Tibial artery (tissue), 4 donors: ENCODE measurements around the gene CLEC17A.
"Not testable (repeated sequence)": the region's sequence is repeated elsewhere in the genome, so short reads cannot be mapped to it uniquely, and the experiment has no call there.

ENCODE experiments used
- DNase-seq, 2 donors: peaks; one replicate each; pipeline ENCODE4 v3.0.0-alpha.2; 2019
- H3K27ac ChIP-seq, 2 donors: fragments of 200-600 bp; sonication (generic) in 1 of 2; 1 replicate in 1 of 2; 2 replicates in 1 of 2; pipeline ENCODE4 v1.5.1; 2018 to 2019; ENCODE audit warnings: mild to moderate bottlenecking in 1 of 2
- H3K27me3 ChIP-seq, 2 donors: fragments of 200-600 bp; sonication (generic) in 1 of 2; one replicate each; pipeline versions ENCODE4 v1.5.1 to v1.6.0; 2016 to 2019
- H3K36me3 ChIP-seq, 3 donors: fragments of 200-600 bp; sonication (generic) in 2 of 3; one replicate each; pipeline ENCODE4 v1.5.1; 2016 to 2019; ENCODE audit warnings: mild to moderate bottlenecking in 2 of 3
- H3K4me1 ChIP-seq, 4 donors: fragments of 200-600 bp; sonication (generic) in 2 of 4; 1 replicate in 3 of 4; 2 replicates in 1 of 4; pipeline ENCODE4 v1.5.1; 2016 to 2019
- H3K4me3 ChIP-seq, 2 donors: fragments of 200-600 bp; sonication (generic) in 1 of 2; 1 replicate in 1 of 2; 2 replicates in 1 of 2; pipeline ENCODE4 v1.5.1; 2018 to 2019; ENCODE audit warnings: mild to moderate bottlenecking in 2 of 2
- H3K9me3 ChIP-seq, 3 donors: fragments of 200-600 bp; sonication (generic) in 1 of 3; one replicate each; pipeline ENCODE4 v1.5.1; 2016 to 2019
- CTCF ChIP-seq, 2 experiments: fragments of 200-600 bp in 1 of 2; fragments of 450-650 bp in 1 of 2; IDR thresholded peaks; one replicate each; pipeline ENCODE4 v1.5.1; 2017 to 2019; ENCODE audit warnings: antibody characterized with exemption in 2 of 2, mild to moderate bottlenecking in 1 of 2, moderate library complexity in 1 of 2
- intact Hi-C: fragments of 100-400 bp; cut with DNase I; formaldehyde crosslinking; loops from one replicate; pipeline ENCODE4 v1.15.0; 2023; ENCODE audit warnings: low total_unique reads

CLEC17A gene

GRCh38 chr19:14575428-14575980 is 7.4 kb upstream of the CLEC17A start:
- H3K36me3 ChIP-seq = no peaks in the 10 kb centered on the region
- TF ChIP-seq CTCF (IDR thresholded peaks at IDR 0.05) = no peak
- H3K27me3 ChIP-seq = no peaks in the 10 kb centered on the region
- peaks cover 0 to 17% (median 13%) of the 10 kb centered on the region in 4 donors for H3K4me1 ChIP-seq
- H3K27ac ChIP-seq = no peak overlapping the region
- intact Hi-C loops = no loop called here
- no peak overlapping the region for H3K4me3 ChIP-seq
- no peak for DNase-seq
- H3K9me3 ChIP-seq = no peaks in the 10 kb centered on the region

DNA sequence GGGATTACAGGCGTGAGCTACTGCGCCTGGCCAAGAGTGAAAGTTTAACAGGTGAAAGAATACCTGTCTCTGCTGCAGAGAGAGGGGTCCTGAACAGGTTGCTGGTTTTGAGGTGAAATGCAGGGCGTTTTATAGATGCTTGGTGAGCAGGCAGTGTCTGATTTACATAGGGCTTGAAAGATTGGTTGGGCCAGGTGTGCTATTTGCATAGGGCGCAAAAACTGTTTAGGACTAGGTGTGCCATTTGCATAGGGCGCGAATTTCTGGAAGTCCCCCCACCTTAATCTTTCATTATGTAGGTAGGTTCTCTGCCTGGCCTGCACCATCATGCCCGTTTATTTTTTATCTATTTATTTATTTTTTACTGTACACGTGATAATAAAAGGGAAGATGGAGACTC is 6.5 kb upstream of the CLEC17A start:
- no peak for DNase-seq
- Histone ChIP-seq H3K36me3 (no peaks in the 10 kb centered on the region), H3K4me1 (peaks cover 0 to 9% (median 4%) of the 10 kb centered on the region in 4 donors), H3K27me3 (no peaks in the 10 kb centered on the region), H3K9me3 (no peaks in the 10 kb centered on the region), H3K4me3 (no peak overlapping the region), H3K27ac (no peak overlapping the region)
- intact Hi-C loops = no loop called here
- no peak for TF ChIP-seq CTCF (IDR thresholded peaks at IDR 0.05)

- Histone ChIP-seq H3K9me3 (no peaks in the 10 kb centered on the region), H3K4me3 (no peak overlapping the region), H3K4me1 (peaks cover 0 to 2% (median 2%) of the 10 kb centered on the region in 4 donors), H3K36me3 (no peaks in the 10 kb centered on the region), H3K27me3 (no peaks in the 10 kb centered on the region), H3K27ac (no peak overlapping the region)
- intact Hi-C loops = no loop called here
- no peak for DNase-seq
- no peak for TF ChIP-seq CTCF (IDR thresholded peaks at IDR 0.05)
Measured at GRCh38 chr19:14577264-14577663, 5.6 kb upstream of the CLEC17A start.

DNA sequence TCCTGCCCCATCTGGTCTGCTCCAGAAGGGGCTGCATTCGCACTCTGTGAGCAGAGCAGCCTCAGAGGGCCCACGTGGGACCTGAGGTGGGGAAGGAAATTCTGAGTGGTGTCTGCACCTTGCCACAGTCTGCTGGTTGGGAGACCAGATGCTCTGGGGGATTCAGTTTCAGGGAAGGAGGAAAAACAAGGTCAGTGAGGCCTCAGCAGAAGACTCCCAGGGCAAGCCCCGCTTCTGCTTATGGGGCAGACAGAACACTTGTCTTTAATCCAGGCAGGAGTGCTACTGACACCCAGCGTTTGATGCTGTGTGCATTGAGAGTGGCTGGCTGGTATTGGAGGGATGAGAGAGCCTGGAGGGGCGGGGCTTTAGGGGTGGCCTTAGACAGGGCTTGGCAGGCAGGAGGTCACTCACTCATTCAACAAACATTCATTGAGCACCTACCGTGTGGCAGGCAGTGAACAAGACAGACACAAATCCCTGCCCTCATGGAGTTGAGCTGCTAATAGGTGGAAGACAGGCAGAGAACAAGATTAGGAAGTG is 4.9 kb upstream of the CLEC17A start:
- no peaks in the 10 kb centered on the region for H3K36me3 ChIP-seq
- intact Hi-C loops = no loop called here

GRCh38 chr19:14580623-14581237 is 2.2 kb upstream of the CLEC17A start:
- Histone ChIP-seq H3K36me3 (no peaks in the 10 kb centered on the region), H3K9me3 (no peaks in the 10 kb centered on the region), H3K27ac (no peak overlapping the region), H3K27me3 (peaks cover 0 to 6% of the 10 kb centered on the region in 2 donors), H3K4me3 (no peak overlapping the region), H3K4me1 (no peaks in the 10 kb centered on the region)
- DNase-seq = no peak
- TF ChIP-seq CTCF (IDR thresholded peaks at IDR 0.05) = no peak
- intact Hi-C loops = no loop called here

More for the DNA sequence above, 4.9 kb upstream of the CLEC17A start:
- H3K4me1 ChIP-seq = no peaks in the 10 kb centered on the region
- DNase-seq = no peak
- no peak overlapping the region for H3K4me3 ChIP-seq
- TF ChIP-seq CTCF (IDR thresholded peaks at IDR 0.05) = no peak
- H3K27me3 ChIP-seq = peaks cover 0 to 4% of the 10 kb centered on the region in 2 donors
- no peak overlapping the region for H3K27ac ChIP-seq
- H3K9me3 ChIP-seq = no peaks in the 10 kb centered on the region

DNA sequence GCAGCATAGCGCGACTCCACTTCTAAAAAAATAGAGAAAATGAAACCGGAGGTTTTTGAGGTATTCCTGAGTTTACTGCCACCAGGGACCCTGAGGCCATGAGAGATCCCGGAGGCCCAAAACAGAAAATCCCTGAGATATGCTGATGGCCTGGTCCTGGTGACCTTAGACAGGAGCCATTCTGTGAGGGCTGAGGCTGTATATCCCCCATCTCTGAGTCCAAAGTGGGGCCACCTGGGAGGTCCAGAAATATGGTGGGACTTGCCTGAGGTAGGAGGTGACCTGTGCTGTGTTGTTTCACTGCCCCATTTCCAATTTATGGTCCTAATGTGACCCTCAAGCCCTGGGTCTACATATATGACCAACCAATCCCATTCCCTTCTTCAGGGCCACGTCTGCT is 1.5 kb downstream of the CLEC17A start:
- intact Hi-C loops, H3K9me3 ChIP-seq, H3K27ac ChIP-seq, H3K27me3 ChIP-seq, H3K36me3 ChIP-seq, DNase-seq, H3K4me3 ChIP-seq, H3K4me1 ChIP-seq: not testable (repeated sequence)

- H3K9me3 ChIP-seq, H3K4me3 ChIP-seq, H3K36me3 ChIP-seq, DNase-seq, H3K27me3 ChIP-seq, H3K27ac ChIP-seq, H3K4me1 ChIP-seq, intact Hi-C loops: not testable (repeated sequence)
Measured at GRCh38 chr19:14585187-14585586, 2.3 kb downstream of the CLEC17A start.

- H3K27me3 ChIP-seq, H3K27ac ChIP-seq, H3K4me1 ChIP-seq, intact Hi-C loops, H3K36me3 ChIP-seq, H3K9me3 ChIP-seq, DNase-seq, H3K4me3 ChIP-seq: not testable (repeated sequence)
Measured at GRCh38 chr19:14589433-14589832, 6.5 kb downstream of the CLEC17A start.
